Activated CD8-positive, alpha-beta T cell treated with anti-CD3 and anti-CD28 coated beads for 36 hours (primary cell): ENCODE measurements around the gene KDSR. TPM values are rescaled to one million over a fixed set of nuclear protein-coding genes. Genes with fewer than 3 reads are reported as not detected.

Experiments used
- ATAC-seq: fragments of 200-7000 bp; cut with Tn5 transposase; one replicate; pipeline ENCODE4 v1.10.0; 2021; ENCODE audit warnings: mild to moderate bottlenecking, moderate library complexity
- CTCF ChIA-PET: fragments of 350-600 bp; sonication (Branson Sonifier 250); formaldehyde crosslinking; loops from one replicate; lab custom pipeline; 2021; ENCODE audit warnings: antibody characterized with exemption; lab: Charles Lee
- POLR2A ChIA-PET: fragments of 350-600 bp; sonication (Branson Sonifier 250); formaldehyde crosslinking; loops from one replicate; lab custom pipeline; 2021; ENCODE audit warnings: antibody characterized with exemption; lab: Charles Lee
- DNase-seq: peaks from one replicate; pipeline ENCODE4 v3.0.0-alpha.2; 2020
- H3K27ac Mint-ChIP-seq: one replicate; pipeline ENCODE4 v1.8.0; 2021; ENCODE audit warnings: mild to moderate bottlenecking, mixed read lengths
- H3K27me3 Mint-ChIP-seq: one replicate; pipeline ENCODE4 v1.8.0; 2021; ENCODE audit warnings: mixed read lengths
- H3K36me3 Mint-ChIP-seq: one replicate; pipeline ENCODE4 v1.8.0; 2021; ENCODE audit warnings: low read depth, mixed read lengths
- H3K4me1 Mint-ChIP-seq: one replicate; pipeline ENCODE4 v1.8.0; 2021; ENCODE audit warnings: low read depth, mixed read lengths
- H3K4me3 Mint-ChIP-seq: one replicate; pipeline ENCODE4 v1.8.0; 2021; ENCODE audit warnings: mild to moderate bottlenecking, moderate library complexity, mixed read lengths
- H3K9me3 Mint-ChIP-seq: one replicate; pipeline ENCODE4 v1.8.0; 2021; ENCODE audit warnings: mixed read lengths
- intact Hi-C: fragments of 100-400 bp; cut with micrococcal nuclease; formaldehyde crosslinking; loops from one replicate; pipeline ENCODE4 v1.10.0; 2022
- total RNA-seq, 2 experiments: library from RNA; stranded (reverse); gene quantifications; one replicate each; pipeline ENCODE4 v1.2.3, GENCODE V29; 2021
- TF ChIP-seq, protein P1 (sequence below): fragments of 200-600 bp; IDR thresholded peaks from one replicate; pipeline ENCODE4 v1.8.0; 2022; ENCODE audit warnings: antibody characterized with exemption, mild to moderate bottlenecking

Gene KDSR
- total RNA-seq, 2 experiments from 2014 or later = 53.4 TPM

DNA sequence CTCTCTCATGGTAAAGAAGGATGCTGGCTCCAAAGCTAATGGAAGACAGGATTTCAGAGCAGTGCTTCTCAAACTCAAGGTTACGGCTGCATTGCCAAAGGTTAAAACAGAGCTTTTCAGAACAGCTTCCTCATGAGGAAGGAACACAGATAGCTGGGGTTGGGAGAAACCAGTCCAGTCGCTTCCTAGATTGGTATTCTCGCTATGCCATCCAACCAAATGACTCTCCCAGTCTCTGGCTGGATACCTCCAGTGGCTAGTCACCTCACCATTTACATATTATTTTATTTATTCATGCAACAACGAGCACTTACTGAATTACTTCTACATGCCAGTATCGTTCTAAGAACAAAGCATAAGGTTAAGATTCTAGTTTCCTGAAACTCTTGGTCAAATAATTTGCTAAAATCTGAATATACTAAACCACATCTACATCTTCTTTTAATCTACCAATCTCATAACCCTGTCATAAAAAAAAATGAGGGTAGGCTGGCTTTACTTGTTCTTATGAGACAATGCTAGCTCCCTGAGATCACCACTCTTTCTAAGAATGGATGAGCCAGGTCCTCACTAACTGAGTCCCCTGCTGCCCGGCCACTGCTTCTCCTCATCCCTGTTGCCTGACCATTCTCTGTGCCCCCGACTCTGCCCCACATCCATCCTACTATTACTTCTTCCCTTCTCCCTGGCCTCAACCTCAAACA is 20.4 kb downstream of the KDSR start:
- ChIA-PET CTCF (interaction anchor here (0.8 kb wide), 1 partner anchor 93 kb away, joined by 3 read pairs; no protein-coding TSS in a partner anchor), POLR2A (interaction anchor here (0.7 kb wide), 1 partner anchor 8 kb away, joined by 4 read pairs; no protein-coding TSS in a partner anchor)
- ATAC-seq (no peak), DNase-seq (no peak)
- H3K27me3 Mint-ChIP-seq = no peaks in the 10 kb centered on the region
- no peak overlapping the region for H3K4me3 Mint-ChIP-seq
- TF ChIP-seq, protein P1, sequence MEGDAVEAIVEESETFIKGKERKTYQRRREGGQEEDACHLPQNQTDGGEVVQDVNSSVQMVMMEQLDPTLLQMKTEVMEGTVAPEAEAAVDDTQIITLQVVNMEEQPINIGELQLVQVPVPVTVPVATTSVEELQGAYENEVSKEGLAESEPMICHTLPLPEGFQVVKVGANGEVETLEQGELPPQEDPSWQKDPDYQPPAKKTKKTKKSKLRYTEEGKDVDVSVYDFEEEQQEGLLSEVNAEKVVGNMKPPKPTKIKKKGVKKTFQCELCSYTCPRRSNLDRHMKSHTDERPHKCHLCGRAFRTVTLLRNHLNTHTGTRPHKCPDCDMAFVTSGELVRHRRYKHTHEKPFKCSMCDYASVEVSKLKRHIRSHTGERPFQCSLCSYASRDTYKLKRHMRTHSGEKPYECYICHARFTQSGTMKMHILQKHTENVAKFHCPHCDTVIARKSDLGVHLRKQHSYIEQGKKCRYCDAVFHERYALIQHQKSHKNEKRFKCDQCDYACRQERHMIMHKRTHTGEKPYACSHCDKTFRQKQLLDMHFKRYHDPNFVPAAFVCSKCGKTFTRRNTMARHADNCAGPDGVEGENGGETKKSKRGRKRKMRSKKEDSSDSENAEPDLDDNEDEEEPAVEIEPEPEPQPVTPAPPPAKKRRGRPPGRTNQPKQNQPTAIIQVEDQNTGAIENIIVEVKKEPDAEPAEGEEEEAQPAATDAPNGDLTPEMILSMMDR = no peak
- H3K27ac Mint-ChIP-seq = no peak overlapping the region
- intact Hi-C loops = no loop called here
- no peaks in the 10 kb centered on the region for H3K4me1 Mint-ChIP-seq
- H3K36me3 Mint-ChIP-seq = peaks cover 30% of the 10 kb centered on the region
- no peaks in the 10 kb centered on the region for H3K9me3 Mint-ChIP-seq

DNA sequence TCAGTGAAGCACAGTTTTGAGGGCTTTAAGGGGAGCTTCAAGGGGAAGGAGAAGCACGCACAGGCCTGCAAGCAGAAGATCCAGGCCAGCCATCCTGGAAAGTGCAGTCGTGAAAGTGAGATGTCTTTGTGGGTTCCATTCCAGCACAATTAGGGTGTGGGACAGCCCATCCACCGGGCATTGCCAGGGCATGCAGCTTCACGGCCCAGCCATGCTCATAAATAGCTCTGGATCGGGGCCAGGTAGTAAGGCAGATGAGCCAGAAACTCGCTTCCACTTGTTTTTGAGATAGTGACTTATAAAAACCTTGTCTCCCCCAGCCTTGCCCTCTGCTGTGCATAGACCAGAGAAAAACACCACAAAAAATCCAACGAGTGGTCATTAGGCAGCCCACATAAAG is 21.0 kb downstream of the KDSR start:
- ChIA-PET POLR2A (interaction anchor here (0.7 kb wide), 1 partner anchor 9 kb away, joined by 4 read pairs; no protein-coding TSS in a partner anchor), CTCF (no interaction called here)
- intact Hi-C loops = no loop called here
- TF ChIP-seq, protein P1 = no peak
- Mint-ChIP-seq H3K27ac (no peak overlapping the region), H3K9me3 (no peaks in the 10 kb centered on the region), H3K27me3 (no peaks in the 10 kb centered on the region), H3K36me3 (peaks cover 34% of the 10 kb centered on the region), H3K4me1 (no peaks in the 10 kb centered on the region), H3K4me3 (no peak overlapping the region)
- DNase-seq (no peak), ATAC-seq (no peak)

DNA sequence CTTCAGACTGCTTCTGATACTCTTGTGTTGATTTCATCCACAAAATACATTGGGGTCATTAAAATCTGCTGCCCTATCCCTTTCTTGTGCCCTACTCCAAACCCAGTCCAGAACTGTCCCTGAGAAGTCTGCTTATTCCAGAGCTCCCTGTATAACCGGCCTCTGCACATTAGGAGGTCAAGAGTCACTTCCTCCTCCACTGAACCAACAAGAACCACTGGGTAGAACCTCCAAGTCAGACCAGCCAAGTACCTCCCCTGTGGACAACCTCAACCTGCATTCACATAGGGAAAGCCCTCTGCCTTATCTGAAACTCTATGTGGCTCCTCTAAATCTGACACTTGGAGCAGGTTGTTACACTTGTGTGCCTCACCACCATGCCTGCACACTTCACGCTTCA is 22.1 kb downstream of the KDSR start:
- Mint-ChIP-seq H3K4me1 (peaks cover 3% of the 10 kb centered on the region), H3K27ac (no peak overlapping the region), H3K27me3 (no peaks in the 10 kb centered on the region), H3K36me3 (peaks cover 40% of the 10 kb centered on the region), H3K4me3 (no peak overlapping the region), H3K9me3 (no peaks in the 10 kb centered on the region)
- POLR2A ChIA-PET = no interaction called here
- intact Hi-C loops = loop anchor here (5.0 kb wide), 2 partner anchors 92 to 328 kb away; no protein-coding TSS in a partner anchor
- no peak for ATAC-seq
- CTCF ChIA-PET = interaction anchor here (1.0 to 7.0 kb wide), 3 partner anchors 11 to 95 kb away, joined by 3 to 99 read pairs (median 3); no protein-coding TSS in a partner anchor
- TF ChIP-seq, protein P1 = no peak
- no peak for DNase-seq

DNA sequence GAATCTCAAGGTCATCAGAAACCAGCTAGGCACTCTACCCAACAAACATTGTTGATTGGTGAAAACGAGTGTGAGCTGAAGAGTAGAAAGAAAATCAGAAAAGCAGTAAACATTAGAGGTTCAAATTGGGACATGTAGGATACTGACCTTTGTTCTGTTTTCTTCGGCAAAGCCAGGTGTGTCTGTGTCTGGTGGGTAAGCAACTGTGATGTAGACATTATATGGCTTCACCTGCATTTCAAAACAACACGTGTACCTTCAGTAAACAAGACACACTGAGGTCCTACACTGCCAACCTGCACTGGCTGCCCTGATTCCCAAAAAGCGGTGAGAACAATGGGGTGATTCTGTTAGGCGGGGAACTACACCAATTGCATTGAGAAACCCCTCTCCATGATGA is 22.7 kb downstream of the KDSR start:
- intact Hi-C loops = loop anchor here (5.0 kb wide), 2 partner anchors 93 to 327 kb away; no protein-coding TSS in a partner anchor

More for the DNA sequence above, 22.7 kb downstream of the KDSR start:
- Mint-ChIP-seq H3K9me3 (no peaks in the 10 kb centered on the region), H3K27ac (no peak overlapping the region), H3K36me3 (peaks cover 38% of the 10 kb centered on the region), H3K4me3 (no peak overlapping the region), H3K4me1 (peaks cover 4% of the 10 kb centered on the region), H3K27me3 (no peaks in the 10 kb centered on the region)
- TF ChIP-seq, protein P1 = no peak
- ChIA-PET CTCF (interaction anchor here (1.0 to 7.0 kb wide), 3 partner anchors 10 to 95 kb away, joined by 3 to 99 read pairs (median 3); no protein-coding TSS in a partner anchor), POLR2A (no interaction called here)
- ATAC-seq (no peak), DNase-seq (no peak)
